CD4-positive, alpha-beta T cell treated with Interleukin-15 for 4 hours (primary cell): ENCODE measurements around the gene MYL7.

Experiments used
- DNase-seq: peaks from one replicate; pipeline ENCODE4 v3.0.0-alpha.2; 2020; ENCODE audit warnings: low spot score

Gene MYL7

DNA sequence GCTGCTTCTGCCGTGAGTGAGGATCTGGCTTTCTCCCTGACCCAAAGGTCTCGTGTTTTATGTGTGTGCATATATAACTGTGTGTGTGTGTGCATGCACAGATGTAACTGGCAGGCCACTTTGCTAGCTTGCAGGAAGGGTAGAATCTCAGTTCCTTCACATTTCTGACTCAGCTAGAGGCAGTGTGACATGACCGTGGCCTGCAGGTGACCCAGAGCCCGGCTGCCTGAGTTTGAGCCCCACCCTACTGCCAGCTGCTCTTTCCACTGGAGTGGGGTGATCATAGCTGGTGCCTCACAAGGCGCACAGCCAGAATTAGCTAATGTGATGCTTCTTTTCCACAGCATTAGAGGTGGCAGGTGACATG lies 9.3 kb upstream of the MYL7 start:
- no peak for DNase-seq

DNA sequence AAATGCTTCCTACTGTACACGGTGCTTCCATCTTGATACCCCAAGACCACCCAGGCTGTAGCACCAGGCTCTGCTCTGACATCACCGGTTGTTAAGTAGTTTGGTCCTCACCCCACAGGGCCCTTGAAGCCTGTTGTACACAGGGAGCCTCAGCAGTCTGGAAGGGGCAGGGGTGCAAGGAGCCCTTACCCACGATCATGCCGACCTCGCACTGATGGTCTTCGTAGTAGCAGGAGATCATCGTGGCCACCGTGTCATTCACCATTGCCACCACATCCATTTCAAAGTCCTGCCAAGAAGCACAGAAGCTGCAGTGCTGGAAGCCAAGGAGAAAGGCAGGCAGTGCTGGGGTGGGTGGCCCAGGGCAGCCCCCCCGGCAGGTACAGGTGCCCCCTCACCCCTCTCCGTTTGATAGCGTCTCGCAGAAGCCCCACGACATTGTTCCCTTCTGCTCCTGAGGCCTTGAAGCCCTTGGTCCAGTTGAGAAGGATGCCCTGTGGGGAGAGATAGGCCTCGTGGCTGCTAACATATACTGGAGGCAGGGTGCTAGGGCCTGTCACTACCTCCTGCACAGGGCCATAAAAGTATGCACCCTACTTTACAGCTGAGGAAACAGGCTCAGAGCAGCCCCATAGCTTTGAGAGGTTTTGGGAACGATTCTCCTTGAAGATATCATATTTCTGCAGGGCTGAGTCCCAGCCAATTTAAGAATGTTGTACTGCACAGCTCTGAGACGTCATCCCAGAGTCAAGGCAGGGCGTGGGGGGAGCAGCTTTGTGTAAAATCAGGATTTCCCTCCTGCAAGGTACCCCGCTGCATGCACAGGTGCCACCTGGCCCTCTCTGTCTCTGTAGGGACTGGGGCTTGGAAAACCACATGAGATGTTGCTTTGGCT lies 8.7 kb upstream of the MYL7 start:
- DNase-seq: no peak

DNA sequence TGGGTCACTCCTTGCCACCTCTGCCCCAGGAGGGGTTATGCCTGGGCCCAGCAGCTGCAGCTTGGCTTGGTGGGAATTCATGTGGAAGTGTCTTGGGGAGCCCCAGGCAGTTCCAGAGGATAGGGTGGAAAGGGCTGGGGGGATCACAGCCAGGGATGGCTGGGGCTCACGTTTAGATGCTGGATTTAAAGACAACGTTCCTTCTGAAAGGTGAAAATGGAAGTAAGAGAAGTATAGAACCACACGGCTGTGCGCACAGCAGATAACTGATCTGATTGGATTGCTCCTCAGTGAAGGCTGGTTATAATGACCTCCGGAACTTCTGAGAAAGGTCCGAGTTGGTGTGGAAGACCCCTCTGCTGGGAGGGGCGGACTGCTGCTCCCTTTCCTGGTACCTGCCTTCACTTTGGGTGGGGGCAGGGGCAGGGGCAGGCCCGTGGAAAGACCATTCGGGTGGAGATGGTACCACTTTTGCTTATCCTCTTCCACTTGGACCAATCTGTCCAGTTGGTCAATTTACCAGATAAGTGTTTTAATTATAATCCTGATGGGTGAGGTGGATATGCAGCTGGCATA lies 7.9 kb upstream of the MYL7 start:
- DNase-seq: no peak

DNA sequence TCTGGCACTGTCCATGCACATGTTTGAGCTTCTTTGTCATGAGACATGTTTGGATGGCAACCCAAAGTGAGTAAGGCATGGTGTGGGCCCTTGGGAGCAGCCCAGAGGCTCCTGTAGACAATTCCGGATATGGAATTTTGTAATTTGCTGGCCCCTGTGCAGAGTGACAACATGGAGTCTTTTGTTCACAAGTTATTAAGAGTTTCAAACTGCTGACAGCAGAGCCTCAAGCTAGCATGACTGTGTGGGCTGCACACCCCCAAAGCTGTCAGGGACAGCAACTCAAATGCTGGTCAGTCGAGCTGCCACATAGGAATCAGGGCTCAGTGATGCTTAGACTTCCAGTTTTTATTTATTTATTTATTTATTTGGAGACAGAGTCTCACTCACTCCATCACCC lies 7.0 kb upstream of the MYL7 start:
- DNase-seq: no peak

DNA sequence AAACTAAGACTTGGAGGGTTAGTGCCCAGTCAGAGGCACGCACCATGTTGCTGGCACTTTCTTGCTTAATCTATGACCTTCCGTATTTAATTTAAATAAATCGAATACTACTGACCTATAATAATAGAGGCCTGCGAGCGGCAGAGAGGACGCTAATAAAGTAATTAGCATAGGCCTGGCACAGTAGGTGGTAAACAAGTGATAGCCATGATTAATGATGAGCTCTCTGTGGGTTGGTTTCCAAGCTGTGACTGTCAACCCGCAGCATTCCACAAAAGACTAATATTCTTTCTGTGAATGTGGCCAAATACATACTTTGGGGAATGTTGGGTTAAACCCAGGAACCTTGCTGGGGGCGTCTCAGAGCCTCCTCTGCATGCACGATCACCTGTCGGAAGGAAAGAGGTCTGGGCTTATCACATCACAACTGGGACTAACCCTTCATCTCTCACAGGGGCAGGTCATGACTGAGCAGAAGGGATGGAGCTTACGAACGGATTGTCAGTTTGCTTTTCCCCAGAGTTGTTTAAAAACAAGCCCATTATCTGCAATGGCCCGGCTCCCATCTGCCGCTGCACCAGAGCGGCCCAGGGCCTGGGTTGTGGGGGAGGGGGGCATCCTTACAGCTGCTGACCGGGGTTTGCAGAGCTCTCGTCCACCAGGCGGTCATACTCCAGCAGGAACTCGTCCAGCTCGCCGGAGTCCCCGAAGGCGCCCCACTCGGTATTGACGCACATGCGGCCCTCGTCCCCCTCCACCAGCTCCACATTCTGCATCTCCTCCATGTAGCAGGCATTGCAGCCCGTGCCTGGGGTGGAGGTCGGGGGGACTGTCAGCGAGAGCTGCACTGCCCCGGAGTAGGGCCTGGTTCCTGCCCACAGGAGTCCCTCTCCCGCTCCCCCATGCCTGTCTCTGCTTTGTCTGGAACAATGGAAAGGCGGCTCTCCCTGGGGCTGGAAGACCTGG lies 6.2 kb upstream of the MYL7 start:
- no peak for DNase-seq

DNA sequence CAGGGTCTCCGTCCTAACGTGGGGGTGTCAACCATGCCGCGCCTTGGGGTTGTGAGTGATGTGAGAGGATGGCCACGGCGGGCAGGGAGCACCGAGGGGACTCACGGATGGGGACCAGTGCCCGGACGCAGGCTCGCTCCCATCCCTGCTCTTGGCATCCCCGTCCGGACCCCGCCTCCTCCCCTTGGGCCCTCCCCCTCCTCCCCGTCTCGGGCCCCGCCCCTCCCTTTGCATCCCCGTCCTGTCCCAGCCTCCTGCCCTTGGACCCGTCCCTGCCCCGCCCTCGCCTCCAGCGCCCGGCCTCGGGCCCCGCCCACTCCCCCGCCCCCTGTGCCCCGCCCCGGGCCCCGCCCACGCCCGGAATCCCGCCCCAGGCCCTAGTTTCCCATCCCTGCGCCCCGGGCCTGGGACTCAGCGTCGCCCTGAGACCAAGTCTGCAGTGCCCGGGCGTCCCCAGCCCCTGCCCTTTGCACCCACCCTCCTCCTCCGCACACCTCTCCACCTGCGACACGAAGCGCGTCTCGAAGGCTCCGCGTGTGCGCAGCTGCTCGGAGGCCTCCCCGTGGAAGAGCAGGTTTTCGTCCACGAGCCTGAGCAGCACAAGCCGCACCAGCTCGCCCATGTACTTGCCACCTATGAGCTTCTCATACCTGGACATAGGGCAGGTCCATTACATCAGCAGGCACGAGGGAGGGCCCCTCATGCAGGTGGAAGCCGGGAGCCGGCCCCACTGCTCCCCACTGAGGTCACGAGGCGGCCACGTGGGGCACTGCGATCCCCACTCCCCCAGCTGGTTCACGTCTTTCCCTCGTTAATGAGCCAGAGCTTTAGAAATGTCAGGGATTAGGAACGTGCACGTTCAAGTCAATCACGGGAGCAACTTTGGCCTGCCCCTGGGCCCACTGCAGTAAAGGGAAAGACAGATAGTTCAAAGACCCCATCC lies 5.1 kb upstream of the MYL7 start:
- peak; percentile 66 for DNase-seq

DNA sequence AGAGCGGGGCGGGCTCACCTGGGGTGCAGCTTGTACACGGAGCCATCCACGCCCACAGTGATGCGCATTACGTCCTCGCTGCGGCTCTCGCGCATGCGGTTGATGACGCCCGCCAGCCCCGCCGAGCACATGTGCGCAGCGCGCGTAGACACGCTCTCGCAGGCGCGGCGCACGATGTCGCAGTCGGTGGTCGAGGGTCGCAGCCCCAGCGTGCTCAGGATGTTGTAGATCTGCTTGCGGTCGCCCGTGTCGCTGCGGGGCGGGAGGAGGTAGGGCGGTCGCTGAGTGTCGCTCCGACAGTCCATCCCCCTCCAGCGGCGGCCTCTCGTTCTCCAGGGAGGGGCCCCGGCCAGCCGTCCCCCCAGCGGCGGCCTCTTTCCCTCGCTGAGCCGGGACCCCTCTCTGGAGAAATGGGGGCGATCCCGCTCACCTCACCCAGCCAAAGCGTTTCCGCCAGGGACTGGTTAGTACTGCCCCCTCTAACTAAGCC lies 4.4 kb upstream of the MYL7 start:
- peak; percentile 48 for DNase-seq

DNA sequence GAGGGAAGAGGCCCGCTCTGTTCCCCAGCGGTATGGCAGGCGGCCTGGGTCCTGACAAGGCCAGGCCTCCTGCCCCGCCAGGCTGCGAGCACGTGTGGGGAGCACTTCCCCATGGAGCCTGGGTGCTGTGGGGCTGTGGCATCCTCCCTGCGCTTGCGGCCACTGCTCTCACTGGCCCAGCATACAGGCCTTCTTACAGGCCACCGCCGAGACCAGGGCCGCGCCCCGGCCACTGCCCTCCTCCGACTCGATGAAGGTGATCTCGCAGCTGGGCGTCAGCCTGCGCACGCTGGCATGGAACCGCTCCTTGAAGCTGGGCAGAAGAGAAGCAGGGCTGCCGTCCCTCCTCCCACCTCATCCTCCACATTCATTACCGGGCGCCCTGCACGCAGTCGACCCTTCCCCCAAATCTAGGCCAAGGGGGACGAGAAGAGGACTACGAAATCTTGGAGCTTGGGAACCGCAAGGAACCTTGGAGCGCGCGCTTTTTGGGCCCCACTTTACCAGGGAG lies 3.9 kb upstream of the MYL7 start:
- no peak for DNase-seq

DNA sequence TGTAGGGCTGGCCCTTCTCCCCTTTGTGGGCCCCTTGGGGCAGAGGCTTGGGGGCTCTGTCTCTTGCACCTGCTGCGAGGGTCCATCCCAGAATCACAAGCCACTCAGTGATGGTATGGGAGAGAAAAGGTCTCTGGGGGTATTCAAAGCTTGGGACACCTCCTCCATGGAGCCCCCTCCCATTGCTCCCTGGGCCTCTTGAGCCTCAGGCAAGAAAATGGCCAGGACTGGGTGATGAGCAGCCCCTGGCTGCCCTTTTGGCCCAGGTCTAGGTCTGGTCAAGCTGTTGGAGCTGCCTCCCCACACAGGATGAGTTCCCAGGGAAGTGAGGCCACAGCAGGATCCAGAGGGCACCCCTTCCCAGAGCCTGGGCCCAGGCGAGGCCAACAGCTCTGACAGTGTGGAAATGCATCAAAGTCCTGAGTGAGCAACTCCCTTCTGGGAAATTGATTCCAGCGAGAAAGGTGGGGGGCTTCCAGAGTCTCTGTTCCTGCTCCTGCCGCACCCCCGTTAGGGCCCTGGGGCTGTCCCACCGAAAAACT lies 3.4 kb upstream of the MYL7 start:
- no peak for DNase-seq

DNA sequence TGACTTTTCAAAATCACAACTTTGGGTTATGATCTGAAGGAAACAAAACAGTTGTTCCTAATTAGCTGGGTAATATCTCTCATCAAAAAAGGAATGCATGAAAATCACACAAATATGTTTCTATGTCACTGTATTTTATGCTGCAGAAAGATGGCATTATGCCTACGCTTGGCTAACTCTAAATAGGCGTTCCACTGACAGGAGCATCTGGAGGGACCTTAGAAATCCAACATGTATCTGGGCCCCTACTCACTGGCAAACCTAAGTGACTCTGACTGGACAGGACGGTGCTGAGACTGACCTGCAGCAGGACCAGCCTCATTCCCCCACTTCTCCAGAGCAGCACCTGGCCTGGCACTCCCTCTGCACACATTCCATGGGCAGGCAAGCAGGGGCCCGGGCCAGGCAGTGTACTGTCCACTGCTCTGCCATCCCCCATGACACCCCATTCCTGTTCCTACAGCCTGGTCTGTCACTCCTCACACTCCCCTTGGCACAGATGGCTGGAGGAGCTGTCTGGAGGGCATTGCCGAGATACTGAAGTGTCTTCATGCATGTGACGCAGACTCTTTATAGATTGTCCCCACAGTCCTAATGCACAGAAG lies 2.6 kb upstream of the MYL7 start:
- no peak for DNase-seq

DNA sequence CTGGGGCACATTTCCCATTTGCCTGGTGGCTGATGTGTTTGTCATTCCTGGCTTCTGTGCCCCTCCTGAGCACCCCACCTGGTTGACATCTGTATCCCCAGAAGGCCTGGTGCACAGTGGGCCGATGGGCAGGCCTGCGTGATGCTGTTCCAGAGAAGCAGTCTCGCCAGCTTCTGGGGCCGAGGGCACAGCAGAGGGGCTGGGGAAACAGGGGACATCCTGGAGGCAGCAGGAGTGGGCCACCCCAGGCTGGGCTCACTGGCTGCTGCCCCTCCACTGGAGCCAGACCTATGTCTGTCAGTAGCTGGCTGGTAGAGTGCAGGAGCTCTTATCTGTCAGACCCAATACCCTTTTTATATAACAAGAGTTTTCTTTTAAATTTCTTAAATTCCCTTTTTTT lies 896 bp upstream of the MYL7 start:
- no peak for DNase-seq

DNA sequence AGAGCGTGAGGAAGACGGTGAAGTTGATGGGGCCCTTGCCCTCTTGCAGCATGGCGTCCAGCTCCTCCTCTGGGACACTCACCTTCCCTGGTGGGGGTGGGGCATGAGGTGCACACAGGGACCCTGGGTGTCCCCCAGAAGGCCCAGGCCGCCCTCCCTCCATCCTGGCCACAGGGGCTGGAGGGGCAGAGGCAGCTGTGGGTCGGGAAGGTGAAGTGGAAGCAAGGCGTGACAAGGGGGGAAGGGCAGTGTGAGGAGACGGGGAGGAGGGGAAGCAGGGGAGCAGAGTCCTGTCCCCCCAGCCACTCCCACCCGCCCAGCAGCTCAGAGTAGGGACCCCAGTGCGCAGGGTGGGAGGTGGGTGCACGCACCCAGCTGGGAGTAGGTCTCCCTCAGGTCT lies 791 bp downstream of the MYL7 start:
- DNase-seq: no peak

DNA sequence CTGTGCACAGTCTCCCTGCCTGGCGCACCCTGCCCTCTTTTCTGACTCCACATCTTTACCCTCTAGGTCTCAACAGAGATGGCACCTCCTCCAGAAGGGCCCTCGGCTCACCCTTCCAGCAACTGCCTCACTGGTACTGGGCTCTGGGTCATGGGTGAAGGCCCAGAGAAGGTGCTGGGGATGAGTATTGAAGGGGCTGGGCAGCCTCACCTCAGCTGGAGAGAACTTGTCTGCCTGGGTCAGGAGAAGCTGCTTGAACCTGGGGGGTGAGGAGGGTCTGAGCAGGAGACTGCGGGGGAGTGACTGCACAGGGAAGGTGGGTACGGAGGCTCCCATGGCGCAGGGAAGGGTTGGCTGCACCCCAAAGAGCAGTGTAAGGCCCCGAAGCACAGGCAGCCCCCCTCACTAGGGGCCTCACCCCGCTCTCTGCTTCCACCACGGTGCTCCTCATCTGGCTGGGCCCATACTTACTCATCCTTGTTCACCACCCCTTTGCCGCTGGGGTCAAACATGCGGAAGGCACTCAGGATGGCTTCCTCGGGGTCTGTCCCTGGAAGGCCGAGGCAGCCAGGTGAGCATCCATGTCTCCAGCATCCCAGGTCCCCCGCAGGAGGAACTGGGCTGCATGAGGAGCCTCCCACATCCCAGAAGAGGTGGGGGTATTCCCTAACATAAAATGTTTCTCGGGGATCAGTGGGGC lies 1.7 kb downstream of the MYL7 start:
- DNase-seq: no peak

DNA sequence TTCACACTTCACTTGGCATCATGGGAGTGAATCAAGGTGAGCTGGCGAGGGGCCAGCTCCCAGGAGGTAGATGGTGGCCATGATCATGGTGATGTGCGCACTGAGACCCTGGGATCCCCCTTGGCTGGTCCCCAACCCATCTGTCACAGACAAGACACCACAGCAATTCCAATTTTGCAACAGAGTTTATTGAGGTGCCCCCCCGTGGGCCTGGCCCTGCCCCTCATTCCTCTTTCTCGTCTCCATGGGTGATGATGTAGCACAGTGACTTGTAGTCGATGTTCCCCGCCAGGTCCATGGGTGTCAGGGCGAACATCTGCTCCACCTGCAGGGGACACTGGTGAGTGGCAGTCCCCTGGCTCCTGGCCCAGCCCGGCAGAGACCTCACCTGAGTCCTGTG lies 2.4 kb downstream of the MYL7 start:
- no peak for DNase-seq

DNA sequence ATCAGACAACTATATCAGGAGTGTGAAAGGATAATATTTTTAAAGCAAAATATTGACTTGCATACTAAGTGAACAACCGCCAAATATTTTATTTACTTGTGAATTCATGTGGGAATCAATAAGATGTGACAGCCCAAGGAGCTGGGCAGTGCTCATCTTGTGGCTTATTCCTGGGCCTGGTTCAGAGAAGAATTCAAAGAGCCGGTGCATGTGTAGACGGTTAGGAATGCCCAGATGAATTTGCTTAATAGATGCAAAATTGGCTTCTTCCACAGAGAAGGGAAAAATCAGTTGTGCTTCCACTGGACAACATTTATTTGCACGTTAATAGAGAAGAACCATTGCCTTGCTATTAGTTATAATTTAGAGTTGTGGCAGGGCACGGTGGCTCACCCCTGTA lies 4.4 kb downstream of the MYL7 start:
- DNase-seq: no peak

DNA sequence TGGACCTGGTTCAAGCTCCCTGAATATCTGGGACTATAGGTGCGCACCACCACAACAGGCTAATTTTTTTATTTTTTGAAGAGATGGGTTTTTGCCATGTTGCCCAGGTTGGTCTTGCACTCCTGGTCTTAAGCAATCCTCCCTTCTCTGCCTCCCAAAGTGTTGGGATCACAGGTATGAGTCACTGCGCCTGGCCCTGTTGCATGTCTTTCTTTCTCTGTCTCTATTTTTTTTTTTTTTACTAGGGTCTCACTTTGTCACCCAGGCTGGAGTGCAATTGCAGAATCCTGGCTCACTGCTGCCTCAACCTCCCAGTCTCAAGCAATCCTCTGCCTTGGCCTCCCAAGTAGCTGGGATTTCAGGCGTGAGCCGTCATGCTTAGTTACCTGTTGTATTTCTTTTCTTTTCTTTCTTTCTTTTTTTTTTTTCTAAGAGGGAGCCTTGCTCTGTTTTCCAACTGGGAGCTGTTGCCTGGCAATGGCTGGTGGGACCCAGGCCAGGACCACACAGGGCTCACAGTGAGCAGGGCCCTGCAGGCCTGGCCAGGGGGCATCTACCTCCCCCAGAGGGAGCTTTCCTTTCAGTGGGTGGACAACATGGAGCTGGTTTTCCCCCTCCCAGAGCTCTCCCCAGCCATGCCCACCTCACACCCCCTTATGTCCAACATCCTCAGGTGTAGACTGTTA lies 6.0 kb downstream of the MYL7 start:
- no peak for DNase-seq

DNA sequence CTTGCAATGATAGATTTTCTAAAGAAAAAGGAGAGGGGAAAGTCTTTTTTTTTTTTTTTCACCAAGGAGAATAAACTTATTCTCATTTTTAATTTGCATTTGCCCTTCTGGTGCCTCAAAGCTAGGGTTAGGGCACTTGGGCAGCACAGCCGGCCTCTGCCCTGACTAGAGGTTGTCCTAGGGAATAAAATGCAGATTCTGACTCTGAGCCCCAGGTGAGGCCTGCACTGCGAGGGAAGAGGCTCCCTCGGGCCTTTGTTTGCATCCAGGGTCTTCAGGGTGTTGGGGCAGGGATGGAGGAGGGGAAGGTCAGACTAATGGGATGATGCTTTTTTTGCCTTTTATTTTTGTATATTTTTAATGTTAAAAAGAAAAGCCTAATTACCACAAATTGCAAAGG lies 7.8 kb downstream of the MYL7 start:
- DNase-seq: no peak

DNA sequence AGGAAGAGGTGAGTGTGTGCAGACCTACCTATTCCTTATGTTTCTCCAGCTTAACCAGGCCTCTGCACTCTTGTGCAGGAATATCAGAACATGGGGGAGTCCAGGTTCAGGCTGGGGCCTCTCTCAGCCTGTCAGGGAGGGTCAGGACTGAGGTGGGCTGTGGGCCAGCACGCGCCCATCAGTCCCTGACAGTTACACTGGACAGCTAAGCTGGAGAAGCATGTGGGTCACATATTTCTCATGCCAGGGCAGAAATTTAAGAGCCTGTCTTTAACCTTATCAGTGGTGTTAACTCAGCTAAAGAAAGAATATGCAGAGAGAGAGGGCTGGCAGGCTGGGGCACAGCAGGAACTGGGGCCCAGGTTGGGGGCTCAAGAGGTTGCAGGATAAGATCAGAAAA lies 9.1 kb downstream of the MYL7 start:
- DNase-seq: no peak
